Measurements from ENCODE around the gene SCAMP2. TPM values are rescaled to one million over a fixed set of nuclear protein-coding genes. Genes with fewer than 3 reads are reported as not detected.

Gene SCAMP2
- total and polyA plus RNA-seq, 2 donors (not counting 1 experiment from before 2014, with no cell fraction given): 15.5 to 86.2 TPM

DNA sequence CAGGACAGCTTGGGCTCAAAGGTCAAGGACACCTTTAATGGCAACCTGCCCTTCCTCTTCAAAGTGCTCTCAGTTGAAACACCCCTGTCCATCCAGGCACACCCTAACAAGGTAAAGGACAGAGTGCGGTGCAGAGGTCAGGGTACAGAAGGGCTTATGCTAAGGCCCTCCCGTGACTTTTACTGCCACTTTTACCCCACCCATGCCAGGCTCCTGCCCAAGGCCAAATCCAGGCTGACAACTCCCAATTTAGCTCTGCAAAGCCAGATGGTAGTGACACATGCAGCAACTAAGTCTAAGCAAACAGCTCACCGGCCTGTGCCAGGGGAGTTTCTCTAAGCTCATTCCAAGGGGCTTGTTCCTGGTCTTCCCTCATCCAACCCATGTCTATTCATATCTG lies 18.3 kb upstream of the SCAMP2 start:
- H3K4me3 ChIP-seq (replicated peaks in 1 of 4; ENCODE audit: control extremely low read depth in 1 of 4, insufficient read depth in 1 of 4, low read depth in 3 of 4, low read length in 4 of 4): no peak overlapping the region
- no peak overlapping the region for H2AFZ ChIP-seq (ENCODE audit: low read length)
- peaks cover 11% of the 10 kb centered on the region for H3K36me3 ChIP-seq (ENCODE audit: control insufficient read depth, insufficient read depth, low read length)
- H3K9me3 ChIP-seq (ENCODE audit: control insufficient read depth, insufficient read depth, low read depth, low read length): no peaks in the 10 kb centered on the region
- no peak overlapping the region for H3K9ac ChIP-seq (ENCODE audit: insufficient read depth, low read length)
- no peaks in the 10 kb centered on the region for H3K27me3 ChIP-seq (ENCODE audit: control insufficient read depth, insufficient read depth, low read length)
- H3K27ac ChIP-seq (ENCODE audit: insufficient read depth, low read length): no peak overlapping the region
- H3K79me2 ChIP-seq (ENCODE audit: control insufficient read depth, insufficient read depth, low read length): peaks cover 4% of the 10 kb centered on the region
- H4K20me1 ChIP-seq (ENCODE audit: control insufficient read depth, extremely low read depth, insufficient read depth, low read length): no peaks in the 10 kb centered on the region
- TF ChIP-seq, protein P1, sequence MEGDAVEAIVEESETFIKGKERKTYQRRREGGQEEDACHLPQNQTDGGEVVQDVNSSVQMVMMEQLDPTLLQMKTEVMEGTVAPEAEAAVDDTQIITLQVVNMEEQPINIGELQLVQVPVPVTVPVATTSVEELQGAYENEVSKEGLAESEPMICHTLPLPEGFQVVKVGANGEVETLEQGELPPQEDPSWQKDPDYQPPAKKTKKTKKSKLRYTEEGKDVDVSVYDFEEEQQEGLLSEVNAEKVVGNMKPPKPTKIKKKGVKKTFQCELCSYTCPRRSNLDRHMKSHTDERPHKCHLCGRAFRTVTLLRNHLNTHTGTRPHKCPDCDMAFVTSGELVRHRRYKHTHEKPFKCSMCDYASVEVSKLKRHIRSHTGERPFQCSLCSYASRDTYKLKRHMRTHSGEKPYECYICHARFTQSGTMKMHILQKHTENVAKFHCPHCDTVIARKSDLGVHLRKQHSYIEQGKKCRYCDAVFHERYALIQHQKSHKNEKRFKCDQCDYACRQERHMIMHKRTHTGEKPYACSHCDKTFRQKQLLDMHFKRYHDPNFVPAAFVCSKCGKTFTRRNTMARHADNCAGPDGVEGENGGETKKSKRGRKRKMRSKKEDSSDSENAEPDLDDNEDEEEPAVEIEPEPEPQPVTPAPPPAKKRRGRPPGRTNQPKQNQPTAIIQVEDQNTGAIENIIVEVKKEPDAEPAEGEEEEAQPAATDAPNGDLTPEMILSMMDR (conservative IDR thresholded peaks at IDR 0.05 in 1 of 2, IDR thresholded peaks at IDR 0.05 in 1 of 2; ENCODE audit: low read depth in 1 of 2, low read length in 2 of 2): no peak
- no peak for TF ChIP-seq EZH2 (IDR thresholded peaks at IDR 0.05; ENCODE audit: low read length, missing control alignments)
- H3K4me2 ChIP-seq (ENCODE audit: extremely low read depth, insufficient read depth, low read length): no peak overlapping the region
- no peak for DNase-seq (ENCODE audit: low read depth in 2 of 2)
- H3K4me1 ChIP-seq (ENCODE audit: control insufficient read depth, extremely low read depth, insufficient read depth, low read length): peaks cover 4% of the 10 kb centered on the region

DNA sequence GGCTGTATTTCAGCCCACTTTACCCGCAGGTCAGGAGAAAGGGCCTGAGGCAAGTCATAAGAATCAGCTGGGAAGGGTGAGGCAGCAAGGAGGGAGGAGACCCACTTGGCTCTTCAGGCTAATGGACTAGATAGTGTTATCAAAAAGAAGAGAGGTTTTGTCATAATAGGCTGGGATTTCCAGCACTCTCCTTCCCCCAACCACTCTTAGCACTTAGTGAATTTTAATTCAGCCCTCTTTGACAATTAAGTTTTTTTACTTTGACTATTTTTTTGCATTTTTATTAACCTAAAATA lies 17.4 kb upstream of the SCAMP2 start:
- no peaks in the 10 kb centered on the region for H3K27me3 ChIP-seq (ENCODE audit: control insufficient read depth, insufficient read depth, low read length)
- H4K20me1 ChIP-seq (ENCODE audit: control insufficient read depth, extremely low read depth, insufficient read depth, low read length): no peaks in the 10 kb centered on the region
- peaks cover 4% of the 10 kb centered on the region for H3K4me1 ChIP-seq (ENCODE audit: control insufficient read depth, extremely low read depth, insufficient read depth, low read length)
- H3K9ac ChIP-seq (ENCODE audit: insufficient read depth, low read length): no peak overlapping the region
- H2AFZ ChIP-seq (ENCODE audit: low read length): peak overlapping the region; percentile 33
- peak overlapping the region; percentile 88 to 95 (median 91) for H3K4me3 ChIP-seq (replicated peaks in 1 of 4; ENCODE audit: control extremely low read depth in 1 of 4, insufficient read depth in 1 of 4, low read depth in 3 of 4, low read length in 4 of 4)
- H3K36me3 ChIP-seq (ENCODE audit: control insufficient read depth, insufficient read depth, low read length): peaks cover 9% of the 10 kb centered on the region
- no peak for TF ChIP-seq EZH2 (IDR thresholded peaks at IDR 0.05; ENCODE audit: low read length, missing control alignments)
- TF ChIP-seq, protein P1 (conservative IDR thresholded peaks at IDR 0.05 in 1 of 2, IDR thresholded peaks at IDR 0.05 in 1 of 2; ENCODE audit: low read depth in 1 of 2, low read length in 2 of 2): no peak
- no peaks in the 10 kb centered on the region for H3K9me3 ChIP-seq (ENCODE audit: control insufficient read depth, insufficient read depth, low read depth, low read length)
- DNase-seq (ENCODE audit: low read depth in 2 of 2): no peak
- peak overlapping the region; percentile 63 for H3K27ac ChIP-seq (ENCODE audit: insufficient read depth, low read length)
- H3K4me2 ChIP-seq (ENCODE audit: extremely low read depth, insufficient read depth, low read length): peak overlapping the region; percentile 97
- peaks cover 4% of the 10 kb centered on the region for H3K79me2 ChIP-seq (ENCODE audit: control insufficient read depth, insufficient read depth, low read length)

DNA sequence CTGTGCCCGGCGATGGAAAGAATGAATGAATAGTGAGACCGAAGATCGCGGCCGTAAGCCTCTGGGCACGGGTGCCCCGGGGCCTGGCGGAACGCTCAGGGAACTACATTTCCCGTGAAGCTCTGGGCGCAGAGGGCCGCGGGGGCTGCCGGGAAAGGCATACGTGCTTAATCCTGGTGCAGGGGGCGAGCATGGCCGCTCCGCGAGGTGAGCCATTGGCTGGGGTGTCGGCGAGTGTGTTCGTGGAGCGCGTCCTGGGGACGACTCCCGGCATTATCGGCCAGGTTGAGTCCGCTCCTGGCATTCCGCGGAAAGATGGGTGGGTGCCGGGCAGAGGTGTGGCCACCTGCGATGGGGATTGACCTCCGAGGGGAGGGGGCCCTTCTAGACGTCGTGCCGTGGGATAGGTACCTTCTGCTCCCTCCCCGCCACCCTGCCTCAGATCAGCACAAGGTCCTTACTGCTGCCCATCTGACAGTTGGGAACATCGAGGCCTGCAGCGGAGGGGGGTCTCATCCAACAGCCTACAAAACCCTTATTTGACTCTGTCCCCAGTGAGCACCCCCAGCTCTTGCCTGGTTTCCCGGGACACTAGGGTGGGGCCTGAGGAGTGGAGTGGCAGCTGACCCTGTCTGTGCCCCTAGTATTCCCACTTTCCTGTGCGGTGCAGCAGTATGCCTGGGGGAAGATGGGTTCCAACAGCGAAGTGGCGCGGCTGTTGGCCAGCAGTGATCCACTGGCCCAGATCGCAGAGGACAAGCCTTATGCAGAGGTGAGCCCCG lies 16.9 kb upstream of the SCAMP2 start, which contains the start of gene MPI:
Gene MPI, plus strand, starts transcription at position 160 of the 782 bp plus-strand sequence. Its CDS starts 32 bp downstream, at position 192.
- peak; percentile 74 to 78 for DNase-seq (ENCODE audit: low read depth in 2 of 2)
- H2AFZ ChIP-seq (ENCODE audit: low read length): peak within 1 kb of the TSS; percentile 99
- TF ChIP-seq, protein P1 (conservative IDR thresholded peaks at IDR 0.05 in 1 of 2, IDR thresholded peaks at IDR 0.05 in 1 of 2; ENCODE audit: low read depth in 1 of 2, low read length in 2 of 2): no peak
- no peak for TF ChIP-seq EZH2 (IDR thresholded peaks at IDR 0.05; ENCODE audit: low read length, missing control alignments)

More for the DNA sequence above, 16.9 kb upstream of the SCAMP2 start, which contains the start of gene MPI:
- Histone ChIP-seq H3K4me1 (ENCODE audit: control insufficient read depth, extremely low read depth, insufficient read depth, low read length) (peaks cover 4% of the 10 kb centered on the region), H3K4me2 (ENCODE audit: extremely low read depth, insufficient read depth, low read length) (peak within 1 kb of the TSS; percentile 97), H3K9me3 (ENCODE audit: control insufficient read depth, insufficient read depth, low read depth, low read length) (no peaks in the 10 kb centered on the region), H3K36me3 (ENCODE audit: control insufficient read depth, insufficient read depth, low read length) (peaks cover 9% of the 10 kb centered on the region), H3K27ac (ENCODE audit: insufficient read depth, low read length) (peak within 1 kb of the TSS; percentile 63), H3K27me3 (ENCODE audit: control insufficient read depth, insufficient read depth, low read length) (no peaks in the 10 kb centered on the region), H3K4me3 (replicated peaks in 1 of 4; ENCODE audit: control extremely low read depth in 1 of 4, insufficient read depth in 1 of 4, low read depth in 3 of 4, low read length in 4 of 4) (peak within 1 kb of the TSS; percentile 88 to 95 (median 91)), H3K9ac (ENCODE audit: insufficient read depth, low read length) (peak within 1 kb of the TSS; percentile 81), H3K79me2 (ENCODE audit: control insufficient read depth, insufficient read depth, low read length) (peaks cover 4% of the 10 kb centered on the region), H4K20me1 (ENCODE audit: control insufficient read depth, extremely low read depth, insufficient read depth, low read length) (no peaks in the 10 kb centered on the region)
